Cerebellar cortex (tissue), 1 donor: ENCODE results near the gene ERVH48-1.
"Not testable (repeated sequence)": the region's sequence is repeated elsewhere in the genome, so short reads cannot be mapped to it uniquely, and the experiment has no call there.

Source experiments
- DNase-seq: peaks from one replicate; pipeline ENCODE4 v3.0.0-alpha.2; 2015; ENCODE audit warnings: low spot score

ERVH48-1 gene

GRCh38 chr21:42939582-42940413 is 14.4 kb upstream of the ERVH48-1 start:
- no peak for DNase-seq

- DNase-seq: not testable (repeated sequence)
Observed at GRCh38 chr21:42938606-42938995, 13.2 kb upstream of the ERVH48-1 start.

DNA sequence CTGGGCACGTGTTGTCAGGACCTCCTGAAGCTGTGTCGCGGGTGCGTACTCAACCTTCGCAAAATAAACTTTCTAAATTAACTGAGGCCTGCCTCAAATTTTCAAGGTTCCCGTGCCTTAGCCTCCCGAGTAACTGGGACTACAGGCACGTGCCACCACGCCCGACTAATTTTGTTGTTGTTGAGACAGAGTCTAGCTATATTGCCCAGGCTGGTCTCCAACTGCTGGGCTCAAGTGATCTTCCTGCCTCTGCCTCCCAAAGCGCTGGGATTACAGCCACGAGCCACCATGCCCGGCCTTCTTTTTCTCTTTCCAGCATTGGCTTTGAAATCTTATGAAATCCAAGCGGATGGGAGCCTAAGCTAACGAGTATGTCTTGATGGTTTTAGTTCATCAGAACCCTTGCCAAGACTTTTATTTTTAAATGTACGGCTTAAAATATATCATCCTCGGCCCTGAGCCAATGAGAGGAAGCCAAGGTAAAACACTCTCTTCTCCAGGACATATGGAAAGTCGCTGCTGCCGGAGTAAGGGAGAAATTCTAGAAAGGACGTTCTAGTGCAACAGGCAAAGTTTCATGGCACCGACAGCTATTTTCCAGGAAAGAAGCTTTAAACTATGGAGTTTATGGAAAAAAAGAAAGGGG is 12.7 kb upstream of the ERVH48-1 start:
- no peak for DNase-seq

- DNase-seq: not testable (repeated sequence)
Observed at GRCh38 chr21:42937034-42937940, 11.9 kb upstream of the ERVH48-1 start.

DNA sequence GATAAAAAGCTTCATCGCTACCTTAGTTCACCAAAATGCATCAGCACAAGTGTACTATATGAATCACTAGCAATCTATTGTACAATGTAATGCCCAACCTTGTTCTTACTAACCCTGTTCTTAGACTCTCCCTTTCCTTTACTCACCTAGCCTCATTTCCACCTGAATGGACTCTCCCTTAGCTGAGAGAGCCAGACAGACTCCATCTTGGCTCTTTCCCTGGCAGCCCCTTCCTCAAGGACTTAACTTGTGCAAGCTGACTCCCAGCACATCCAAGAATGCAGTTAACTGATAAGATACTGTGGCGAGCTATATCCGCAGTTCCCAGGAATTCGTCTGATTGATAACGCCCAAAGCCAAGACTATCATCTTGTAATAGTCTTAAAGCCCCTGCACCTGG is 10.9 kb upstream of the ERVH48-1 start:
- DNase-seq: not testable (repeated sequence)

DNA sequence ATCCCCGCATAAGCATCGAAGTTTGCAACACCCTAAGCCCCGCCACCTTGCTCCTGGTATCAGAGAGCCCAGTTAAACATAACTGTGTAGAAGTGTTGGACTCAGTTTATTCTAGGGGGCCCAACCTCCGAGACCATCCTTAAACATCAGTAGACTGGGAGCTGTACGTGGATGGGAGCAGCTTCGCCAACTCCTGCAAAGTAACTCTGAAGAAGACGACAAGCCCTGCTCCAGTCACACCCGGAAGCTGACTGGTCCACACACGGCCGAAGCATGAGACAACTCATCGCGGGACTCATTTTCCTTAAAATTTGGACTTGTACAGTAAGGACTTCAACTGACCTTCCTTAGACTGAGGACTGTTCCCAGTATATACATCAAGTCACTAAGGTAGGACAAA is 8.5 kb upstream of the ERVH48-1 start:
- DNase-seq: not testable (repeated sequence)

DNA sequence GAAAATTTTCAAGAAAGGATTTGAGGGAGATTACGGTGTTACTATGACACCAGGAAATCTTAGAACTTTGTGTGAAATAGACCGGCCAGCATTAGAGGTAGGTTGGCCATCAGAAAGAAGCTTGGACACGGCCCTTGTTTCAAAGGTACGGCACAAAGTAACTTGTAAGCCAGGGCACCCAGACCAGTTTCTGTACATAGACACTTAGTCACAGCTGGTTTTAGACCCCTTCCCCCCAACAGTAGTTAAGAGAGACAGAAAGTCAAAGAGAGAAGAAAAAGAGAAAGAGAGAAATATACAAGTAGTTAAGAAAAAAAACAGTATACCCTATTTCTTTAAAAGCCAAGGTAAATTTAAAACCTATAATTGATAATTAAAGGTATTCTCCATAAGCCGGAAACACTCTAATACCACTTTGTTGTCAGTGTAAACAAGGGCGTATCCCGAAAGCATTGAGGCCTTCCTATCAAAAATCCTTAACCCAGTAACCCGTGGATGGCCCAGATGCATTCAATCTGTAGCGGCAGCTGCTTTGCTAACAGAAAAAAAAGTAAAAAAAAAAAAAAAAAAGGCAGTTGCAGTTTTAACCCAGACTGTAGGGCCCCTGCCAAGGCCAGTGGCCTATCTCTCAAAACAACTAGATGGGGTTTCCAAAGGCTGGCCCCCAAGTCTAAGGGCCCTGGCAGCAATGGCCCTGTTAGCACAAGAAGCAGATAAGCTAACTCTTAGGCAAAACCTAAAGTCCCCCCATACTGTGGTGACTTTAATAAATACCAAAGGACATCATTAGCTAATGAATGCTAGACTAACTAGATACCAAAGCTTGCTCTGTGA is 7.9 kb upstream of the ERVH48-1 start:
- DNase-seq: not testable (repeated sequence)

- DNase-seq: not testable (repeated sequence)
Observed at GRCh38 chr21:42932378-42933136, 7.1 kb upstream of the ERVH48-1 start.

DNA sequence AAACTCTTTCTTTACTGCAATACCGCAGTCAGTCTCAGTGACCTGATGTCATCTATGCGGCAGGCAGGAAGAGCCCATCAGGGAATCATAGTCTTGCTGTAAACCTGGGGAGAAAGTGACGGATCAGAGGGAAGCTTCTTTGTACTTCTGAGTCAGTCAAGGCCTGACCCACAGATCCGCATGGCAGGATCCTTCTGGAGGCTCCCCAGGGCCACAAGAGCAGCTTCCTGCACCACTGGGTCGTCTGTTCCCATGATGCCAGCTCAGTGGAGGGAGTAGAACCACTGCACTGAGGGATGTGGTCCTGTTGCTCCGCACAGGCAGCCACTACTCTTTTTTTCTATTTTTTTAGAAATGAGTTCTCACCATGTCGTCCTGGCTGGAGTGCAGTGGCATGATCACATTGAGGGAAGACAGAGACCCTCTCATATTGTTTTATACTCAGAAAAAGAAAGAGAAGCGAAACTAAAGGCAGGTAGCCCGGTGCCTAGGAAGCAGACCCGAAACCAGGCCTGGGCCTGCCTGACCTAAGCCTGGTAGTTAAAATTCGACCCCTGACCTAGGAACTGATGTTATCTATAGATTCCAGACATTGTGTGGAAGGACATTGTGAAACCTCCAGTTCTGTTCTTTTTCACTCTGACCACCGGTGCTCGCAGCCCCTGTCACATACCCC is 6.3 kb upstream of the ERVH48-1 start:
- no peak for DNase-seq

- DNase-seq: no peak
Observed at GRCh38 chr21:42929969-42930368, 4.5 kb upstream of the ERVH48-1 start.

- not testable (repeated sequence) for DNase-seq
Observed at GRCh38 chr21:42927474-42928200, 2.2 kb upstream of the ERVH48-1 start.

DNA sequence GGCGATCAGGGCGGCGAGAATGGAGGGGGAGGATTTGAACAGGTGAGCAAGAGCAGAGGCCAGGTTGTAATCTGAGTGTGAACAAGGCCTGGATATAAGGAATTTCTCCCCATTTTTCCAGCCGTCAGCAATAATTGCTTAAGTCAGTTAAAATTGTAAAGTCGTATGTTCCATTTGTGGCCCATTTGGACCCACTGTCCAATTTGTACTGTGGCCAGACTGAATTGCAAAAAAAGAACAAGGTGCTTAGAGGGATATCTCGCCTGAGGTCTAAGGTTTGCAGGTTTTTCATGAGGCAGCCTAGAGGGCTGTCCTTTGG is 1.0 kb downstream of the ERVH48-1 start:
- DNase-seq: no peak

GRCh38 chr21:42923553-42924432 is 1.6 kb downstream of the ERVH48-1 start:
- DNase-seq: peak; percentile 90

DNA sequence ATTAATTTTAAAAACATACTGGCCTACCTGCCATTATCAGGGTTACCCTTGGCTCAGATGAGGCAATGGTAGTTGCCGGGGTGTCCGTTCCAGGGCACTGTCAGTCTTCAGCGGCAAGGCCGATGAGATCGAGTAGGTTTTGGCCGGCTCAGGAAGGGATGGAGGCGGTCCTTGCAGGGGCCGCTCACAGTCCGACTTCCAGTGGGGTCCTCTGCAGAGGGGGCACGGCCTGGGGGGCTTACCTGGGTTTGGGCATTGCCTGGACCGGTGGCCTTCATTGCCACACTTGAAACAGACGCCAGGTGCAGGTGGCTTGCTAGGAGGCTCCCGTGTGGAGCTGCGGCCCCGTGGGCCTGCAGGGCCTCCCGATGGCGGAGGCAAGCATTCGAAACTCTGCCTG is 2.5 kb downstream of the ERVH48-1 start:
- no peak for DNase-seq

DNA sequence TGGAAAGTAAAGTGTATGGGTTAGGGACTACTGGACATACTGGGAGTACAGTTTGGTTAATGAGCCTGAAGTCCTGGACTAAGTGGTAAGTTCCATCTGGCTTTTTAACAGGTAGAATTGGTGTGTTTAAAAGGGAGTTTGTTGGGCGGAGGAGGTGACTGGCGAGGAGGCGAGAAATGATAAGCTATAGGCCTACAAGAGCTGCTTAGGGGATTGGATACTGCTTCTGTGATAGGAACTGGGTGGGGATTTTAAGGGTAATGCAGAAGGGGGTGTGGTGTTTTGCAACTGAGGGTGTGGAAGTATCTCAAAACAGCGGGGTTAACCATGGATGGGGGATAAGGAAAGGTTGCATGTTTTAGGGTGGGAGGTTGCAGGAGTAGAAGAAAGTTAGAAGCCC is 3.5 kb downstream of the ERVH48-1 start:
- no peak for DNase-seq

DNA sequence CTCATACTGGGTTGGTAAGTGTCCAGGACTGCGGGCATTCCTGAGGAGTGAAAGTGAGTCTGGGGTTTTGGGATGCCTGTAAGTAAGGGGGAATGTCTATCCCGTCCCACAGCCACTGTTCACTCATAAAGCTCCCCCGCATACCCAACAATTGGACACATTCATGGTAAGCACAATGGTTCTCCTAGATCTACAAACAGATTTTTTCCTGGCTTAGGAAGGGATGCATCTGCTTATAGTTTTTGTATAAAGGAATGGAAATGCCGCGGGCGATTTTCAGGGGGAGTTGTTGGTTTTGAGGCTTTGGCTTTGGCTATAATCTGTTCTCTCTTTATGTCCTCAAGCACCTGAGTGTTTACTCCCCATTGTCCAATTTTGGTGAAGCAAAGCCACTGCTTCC is 7.1 kb downstream of the ERVH48-1 start:
- no peak for DNase-seq

- no peak for DNase-seq
Observed at GRCh38 chr21:42913476-42913875, 12.0 kb downstream of the ERVH48-1 start.

DNA sequence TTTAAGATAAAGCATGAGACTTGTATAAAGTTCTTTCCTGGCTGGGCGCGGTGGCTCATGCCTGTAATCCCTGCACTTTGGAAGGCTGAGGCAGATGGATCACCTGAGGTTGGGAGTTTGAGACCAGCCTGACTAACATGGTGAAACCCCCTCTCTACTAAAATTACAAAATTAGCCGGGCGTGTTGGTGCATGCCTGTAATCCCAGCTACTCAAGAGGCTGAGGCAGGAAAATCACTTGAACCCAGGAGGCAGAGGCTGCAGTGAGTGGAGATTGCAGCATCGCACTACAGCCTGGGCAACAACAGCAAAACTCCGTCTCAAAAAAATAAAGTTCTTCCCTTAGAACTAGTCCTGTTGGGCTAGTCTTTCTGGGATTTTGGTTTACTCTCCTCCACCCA is 13.5 kb downstream of the ERVH48-1 start:
- DNase-seq: not testable (repeated sequence)

GRCh38 chr21:42908484-42908883 is 16.9 kb downstream of the ERVH48-1 start:
- not testable (repeated sequence) for DNase-seq
